ENCODE measurements around the gene PHRF1. TPM values are rescaled to one million over a fixed set of nuclear protein-coding genes. Genes with fewer than 3 reads are reported as not detected.

Gene PHRF1
- total and polyA plus RNA-seq, 9 of the 15 experiments (the other 6 are each of a cell fraction or from before 2014, with no cell fraction given), result 0.07 to 37.2 (median 7.7) TPM

DNA sequence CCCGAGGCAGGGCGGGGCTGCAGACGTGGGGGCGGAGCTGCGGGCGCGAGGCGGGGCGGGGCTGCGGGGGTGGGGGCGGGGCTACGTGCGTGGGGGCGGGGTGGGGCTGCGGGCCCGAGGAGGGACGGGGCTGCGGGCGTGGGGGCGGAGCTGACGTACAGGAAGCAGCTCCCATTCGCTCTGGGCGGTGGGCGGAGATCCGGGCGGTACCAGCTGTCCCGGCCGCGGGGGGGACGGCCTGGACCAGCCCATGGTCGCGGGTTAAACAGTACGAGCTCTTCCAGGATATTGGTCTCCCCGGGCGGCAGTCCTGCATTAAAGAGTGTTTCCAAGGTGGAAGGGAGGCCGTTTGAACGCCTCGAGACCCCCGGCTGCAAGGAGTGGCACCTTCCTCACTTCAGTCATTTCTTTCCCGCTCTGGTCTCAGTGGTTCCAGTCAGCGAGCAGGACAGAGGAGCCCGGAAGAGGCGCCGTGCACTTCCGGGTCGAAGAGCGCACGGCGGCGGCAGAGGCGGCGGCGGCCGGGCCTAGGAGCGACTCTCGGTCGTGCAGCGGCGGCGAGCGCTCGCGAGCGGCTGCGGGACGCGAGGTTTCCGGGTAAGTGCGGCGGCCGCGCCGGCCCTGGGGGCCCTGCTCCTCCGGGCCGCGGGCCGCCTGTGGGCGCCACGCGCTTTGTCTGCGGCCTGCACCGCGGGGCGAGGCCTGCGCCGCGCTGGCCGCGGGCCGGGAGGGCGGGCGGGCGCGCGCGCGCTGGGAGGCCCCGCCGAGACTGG, at the start of gene PHRF1 (continued):
- TF ChIP-seq RBM15 (IDR thresholded peaks at IDR 0.05; ENCODE audit: insufficient read depth, low read length), result no peak
- no peak for TF ChIP-seq ZZZ3 (IDR thresholded peaks at IDR 0.05)
- peak; percentile 85 for TF ChIP-seq PHF20 (IDR thresholded peaks at IDR 0.05; ENCODE audit: partially characterized antibody)
- peak; percentile 48; the same call in 1 of the 2 replicates for TF ChIP-seq NKRF (IDR thresholded peaks at IDR 0.05; ENCODE audit: borderline replicate concordance)
- TF ChIP-seq ZNF121 (CRISPR knock-in tag; conservative IDR thresholded peaks at IDR 0.05), result no peak
- TF ChIP-seq RBM17 (IDR thresholded peaks at IDR 0.05; ENCODE audit: borderline replicate concordance, low read depth, low read length), result no peak
- TF ChIP-seq MTA2 (IDR thresholded peaks at IDR 0.05; ENCODE audit: low read depth), result no peak; the same call in 1 of the 2 replicates
- TF ChIP-seq NR2F6 (CRISPR knock-in tag; IDR thresholded peaks at IDR 0.05), result no peak
- no peak for TF ChIP-seq STAT5A (IDR thresholded peaks at IDR 0.05; ENCODE audit: borderline replicate concordance, low read length)
- no peak for TF ChIP-seq SMARCA4 (IDR thresholded peaks at IDR 0.05)
- TF ChIP-seq, protein P1, sequence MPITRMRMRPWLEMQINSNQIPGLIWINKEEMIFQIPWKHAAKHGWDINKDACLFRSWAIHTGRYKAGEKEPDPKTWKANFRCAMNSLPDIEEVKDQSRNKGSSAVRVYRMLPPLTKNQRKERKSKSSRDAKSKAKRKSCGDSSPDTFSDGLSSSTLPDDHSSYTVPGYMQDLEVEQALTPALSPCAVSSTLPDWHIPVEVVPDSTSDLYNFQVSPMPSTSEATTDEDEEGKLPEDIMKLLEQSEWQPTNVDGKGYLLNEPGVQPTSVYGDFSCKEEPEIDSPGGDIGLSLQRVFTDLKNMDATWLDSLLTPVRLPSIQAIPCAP (CRISPR knock-in tag; IDR thresholded peaks at IDR 0.05; ENCODE audit: borderline replicate concordance), result no peak
- TF ChIP-seq CREM (IDR thresholded peaks at IDR 0.05; ENCODE audit: low read depth), result peak; percentile 59
- TF ChIP-seq ZNF311 (CRISPR knock-in tag; IDR thresholded peaks at IDR 0.05), result no peak
- TF ChIP-seq, protein P2, sequence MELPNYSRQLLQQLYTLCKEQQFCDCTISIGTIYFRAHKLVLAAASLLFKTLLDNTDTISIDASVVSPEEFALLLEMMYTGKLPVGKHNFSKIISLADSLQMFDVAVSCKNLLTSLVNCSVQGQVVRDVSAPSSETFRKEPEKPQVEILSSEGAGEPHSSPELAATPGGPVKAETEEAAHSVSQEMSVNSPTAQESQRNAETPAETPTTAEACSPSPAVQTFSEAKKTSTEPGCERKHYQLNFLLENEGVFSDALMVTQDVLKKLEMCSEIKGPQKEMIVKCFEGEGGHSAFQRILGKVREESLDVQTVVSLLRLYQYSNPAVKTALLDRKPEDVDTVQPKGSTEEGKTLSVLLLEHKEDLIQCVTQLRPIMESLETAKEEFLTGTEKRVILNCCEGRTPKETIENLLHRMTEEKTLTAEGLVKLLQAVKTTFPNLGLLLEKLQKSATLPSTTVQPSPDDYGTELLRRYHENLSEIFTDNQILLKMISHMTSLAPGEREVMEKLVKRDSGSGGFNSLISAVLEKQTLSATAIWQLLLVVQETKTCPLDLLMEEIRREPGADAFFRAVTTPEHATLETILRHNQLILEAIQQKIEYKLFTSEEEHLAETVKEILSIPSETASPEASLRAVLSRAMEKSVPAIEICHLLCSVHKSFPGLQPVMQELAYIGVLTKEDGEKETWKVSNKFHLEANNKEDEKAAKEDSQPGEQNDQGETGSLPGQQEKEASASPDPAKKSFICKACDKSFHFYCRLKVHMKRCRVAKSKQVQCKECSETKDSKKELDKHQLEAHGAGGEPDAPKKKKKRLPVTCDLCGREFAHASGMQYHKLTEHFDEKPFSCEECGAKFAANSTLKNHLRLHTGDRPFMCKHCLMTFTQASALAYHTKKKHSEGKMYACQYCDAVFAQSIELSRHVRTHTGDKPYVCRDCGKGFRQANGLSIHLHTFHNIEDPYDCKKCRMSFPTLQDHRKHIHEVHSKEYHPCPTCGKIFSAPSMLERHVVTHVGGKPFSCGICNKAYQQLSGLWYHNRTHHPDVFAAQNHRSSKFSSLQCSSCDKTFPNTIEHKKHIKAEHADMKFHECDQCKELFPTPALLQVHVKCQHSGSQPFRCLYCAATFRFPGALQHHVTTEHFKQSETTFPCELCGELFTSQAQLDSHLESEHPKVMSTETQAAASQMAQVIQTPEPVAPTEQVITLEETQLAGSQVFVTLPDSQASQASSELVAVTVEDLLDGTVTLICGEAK (IDR thresholded peaks at IDR 0.05), result peak; percentile 97
- TF ChIP-seq, protein P2 (CRISPR knock-in tag; IDR thresholded peaks at IDR 0.05), result no peak

Data from K562 (cell line).